Osteoblast (primary cell): Measurements from ENCODE around the gene AHNAK2. TPM values are rescaled to one million over a fixed set of nuclear protein-coding genes. Genes with fewer than 3 reads are reported as not detected.

Experiments
- DNase-seq: peaks from one replicate; pipeline ENCODE4 v3.0.0; 2011; ENCODE audit warnings: low spot score, mixed read lengths; ENCODE audit not compliant: insufficient read length; ENCODE audit errors: missing footprints
- H2AFZ ChIP-seq: 2 replicates; pipeline ENCODE4 v1.6.0; 2011; ENCODE audit warnings: mild to moderate bottlenecking, low read length
- H3K27ac ChIP-seq: 2 replicates; pipeline ENCODE4 v1.5.1; 2011; ENCODE audit warnings: mild to moderate bottlenecking, low read depth, low read length, moderate library complexity
- H3K27me3 ChIP-seq: 2 replicates; pipeline ENCODE4 v1.6.0; 2012; ENCODE audit warnings: mild to moderate bottlenecking, control low read depth, inconsistent platforms, low read length, moderate library complexity; ENCODE audit not compliant: insufficient read depth
- H3K36me3 ChIP-seq: 2 replicates; pipeline ENCODE4 v1.5.1; 2011; ENCODE audit warnings: mild to moderate bottlenecking, low read length, control low read depth, moderate library complexity; ENCODE audit not compliant: insufficient read depth
- H3K4me1 ChIP-seq: 2 replicates; pipeline ENCODE4 v1.5.1; 2011; ENCODE audit warnings: mild to moderate bottlenecking, low read length, control low read depth, moderate library complexity; ENCODE audit not compliant: insufficient read depth
- H3K4me2 ChIP-seq: 2 replicates; pipeline ENCODE4 v1.6.0; 2011; ENCODE audit warnings: mild to moderate bottlenecking, low read length; ENCODE audit not compliant: insufficient read depth
- H3K4me3 ChIP-seq: fragments of 200-600 bp; sonication (generic); 3 replicates; pipeline ENCODE4 v1.5.1; 2012; ENCODE audit warnings: mild to moderate bottlenecking, low read length, inconsistent platforms; ENCODE audit not compliant: insufficient read depth
- H3K79me2 ChIP-seq: 2 replicates; pipeline ENCODE4 v1.6.0; 2012; ENCODE audit warnings: mild to moderate bottlenecking, low read length, control low read depth, inconsistent platforms; ENCODE audit not compliant: insufficient read depth
- H3K9me3 ChIP-seq: 2 replicates; pipeline ENCODE4 v1.5.1; 2011; ENCODE audit warnings: low read depth, low read length, control low read depth
- H4K20me1 ChIP-seq: 2 replicates; pipeline ENCODE4 v1.6.0; 2012; ENCODE audit warnings: mild to moderate bottlenecking, low read length, control low read depth; ENCODE audit not compliant: insufficient read depth
- total RNA-seq: library from RNA; depleted of rRNA; stranded (reverse); fragments of >200 nt; gene quantifications from 2 replicates; pipeline ENCODE4 v1.2.3, GENCODE V29; 2012
- TF ChIP-seq, protein P1 (sequence below): IDR thresholded peaks from 2 replicates; pipeline ENCODE4 v1.5.1; 2011; ENCODE audit warnings: mild to moderate bottlenecking, low read depth, low read length, moderate library complexity; ENCODE audit errors: extremely low read depth

Gene AHNAK2
- total RNA-seq, 1 donor = 30.8 TPM

DNA sequence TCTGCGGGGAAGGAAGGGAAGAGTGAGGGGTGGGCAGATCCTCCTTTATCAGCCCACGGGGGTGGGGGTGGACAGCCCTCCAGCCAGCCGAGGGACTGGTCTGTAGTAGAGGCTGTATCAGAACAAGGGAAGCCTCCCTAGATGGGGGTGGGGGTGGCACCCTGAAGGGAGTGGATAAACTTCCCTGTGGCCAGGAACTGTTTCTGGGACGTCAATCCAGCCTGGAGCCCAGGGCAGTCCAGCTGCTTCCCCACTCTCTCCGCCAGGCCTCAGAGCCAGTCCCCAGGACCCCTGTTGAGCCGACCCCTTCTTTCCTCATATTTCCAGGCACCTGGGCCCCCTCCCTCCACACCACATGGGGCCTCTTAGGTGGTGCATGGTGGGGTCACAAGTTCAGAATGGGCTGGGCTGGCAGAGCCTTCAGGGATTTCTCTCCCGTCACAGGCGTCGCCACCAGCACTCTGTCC, 46.8 kb downstream of the AHNAK2 start:
- H3K27ac ChIP-seq = no peak overlapping the region
- H3K4me2 ChIP-seq = no peak overlapping the region
- TF ChIP-seq, protein P1, sequence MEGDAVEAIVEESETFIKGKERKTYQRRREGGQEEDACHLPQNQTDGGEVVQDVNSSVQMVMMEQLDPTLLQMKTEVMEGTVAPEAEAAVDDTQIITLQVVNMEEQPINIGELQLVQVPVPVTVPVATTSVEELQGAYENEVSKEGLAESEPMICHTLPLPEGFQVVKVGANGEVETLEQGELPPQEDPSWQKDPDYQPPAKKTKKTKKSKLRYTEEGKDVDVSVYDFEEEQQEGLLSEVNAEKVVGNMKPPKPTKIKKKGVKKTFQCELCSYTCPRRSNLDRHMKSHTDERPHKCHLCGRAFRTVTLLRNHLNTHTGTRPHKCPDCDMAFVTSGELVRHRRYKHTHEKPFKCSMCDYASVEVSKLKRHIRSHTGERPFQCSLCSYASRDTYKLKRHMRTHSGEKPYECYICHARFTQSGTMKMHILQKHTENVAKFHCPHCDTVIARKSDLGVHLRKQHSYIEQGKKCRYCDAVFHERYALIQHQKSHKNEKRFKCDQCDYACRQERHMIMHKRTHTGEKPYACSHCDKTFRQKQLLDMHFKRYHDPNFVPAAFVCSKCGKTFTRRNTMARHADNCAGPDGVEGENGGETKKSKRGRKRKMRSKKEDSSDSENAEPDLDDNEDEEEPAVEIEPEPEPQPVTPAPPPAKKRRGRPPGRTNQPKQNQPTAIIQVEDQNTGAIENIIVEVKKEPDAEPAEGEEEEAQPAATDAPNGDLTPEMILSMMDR = no peak
- H2AFZ ChIP-seq = no peak overlapping the region
- peak; percentile 86 for DNase-seq
- peaks cover 32% of the 10 kb centered on the region for H3K27me3 ChIP-seq
- H3K9me3 ChIP-seq = no peaks in the 10 kb centered on the region
- H3K79me2 ChIP-seq = no peaks in the 10 kb centered on the region
- no peaks in the 10 kb centered on the region for H3K36me3 ChIP-seq
- H3K4me3 ChIP-seq = no peak overlapping the region
- no peaks in the 10 kb centered on the region for H3K4me1 ChIP-seq
- no peaks in the 10 kb centered on the region for H4K20me1 ChIP-seq

DNA sequence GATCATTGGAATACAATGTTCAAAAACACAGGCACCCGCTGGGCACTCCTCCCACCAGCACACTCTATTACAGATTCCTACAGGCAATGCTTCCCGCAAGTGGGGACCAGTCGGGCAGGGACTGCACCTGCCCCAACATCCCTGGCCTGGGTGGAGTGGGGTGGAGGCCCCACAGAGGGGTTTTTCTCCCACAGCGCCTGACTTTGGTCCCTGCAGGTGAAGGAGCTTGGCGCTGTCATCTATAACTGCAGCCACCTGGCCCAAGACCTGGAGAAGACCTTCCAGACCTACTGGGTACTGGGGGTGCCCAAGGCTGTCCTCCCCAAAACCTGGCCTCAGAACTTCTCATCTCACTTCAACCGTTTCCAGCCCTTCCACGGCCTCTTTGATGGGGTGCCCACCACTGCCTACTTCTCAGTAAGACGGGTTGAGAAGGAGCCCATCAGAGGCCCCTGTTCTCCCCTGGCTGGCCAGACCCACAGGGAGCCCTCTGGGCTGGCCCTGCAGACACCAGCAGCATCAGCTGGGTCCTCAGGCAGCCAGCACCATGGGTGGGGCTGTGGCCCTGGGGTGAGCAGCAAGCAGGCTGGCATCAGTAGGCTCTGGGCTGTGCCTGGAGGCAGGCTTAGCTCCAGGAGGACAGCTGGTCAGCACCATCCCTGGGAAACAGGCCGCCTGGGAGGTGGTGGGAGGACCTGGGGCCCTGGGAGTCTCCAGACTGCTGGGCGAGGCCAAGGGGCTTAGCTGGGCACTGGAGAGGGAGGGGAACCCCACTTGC, 47.5 kb downstream of the AHNAK2 start:
- no peaks in the 10 kb centered on the region for H3K9me3 ChIP-seq
- TF ChIP-seq, protein P1 = no peak
- H3K27me3 ChIP-seq = peaks cover 32% of the 10 kb centered on the region
- peak; percentile 88 for DNase-seq
- H3K79me2 ChIP-seq = no peaks in the 10 kb centered on the region
- H3K4me3 ChIP-seq = no peak overlapping the region
- H2AFZ ChIP-seq = no peak overlapping the region
- no peaks in the 10 kb centered on the region for H3K4me1 ChIP-seq
- no peaks in the 10 kb centered on the region for H4K20me1 ChIP-seq
- no peaks in the 10 kb centered on the region for H3K36me3 ChIP-seq
- no peak overlapping the region for H3K4me2 ChIP-seq
- no peak overlapping the region for H3K27ac ChIP-seq

DNA sequence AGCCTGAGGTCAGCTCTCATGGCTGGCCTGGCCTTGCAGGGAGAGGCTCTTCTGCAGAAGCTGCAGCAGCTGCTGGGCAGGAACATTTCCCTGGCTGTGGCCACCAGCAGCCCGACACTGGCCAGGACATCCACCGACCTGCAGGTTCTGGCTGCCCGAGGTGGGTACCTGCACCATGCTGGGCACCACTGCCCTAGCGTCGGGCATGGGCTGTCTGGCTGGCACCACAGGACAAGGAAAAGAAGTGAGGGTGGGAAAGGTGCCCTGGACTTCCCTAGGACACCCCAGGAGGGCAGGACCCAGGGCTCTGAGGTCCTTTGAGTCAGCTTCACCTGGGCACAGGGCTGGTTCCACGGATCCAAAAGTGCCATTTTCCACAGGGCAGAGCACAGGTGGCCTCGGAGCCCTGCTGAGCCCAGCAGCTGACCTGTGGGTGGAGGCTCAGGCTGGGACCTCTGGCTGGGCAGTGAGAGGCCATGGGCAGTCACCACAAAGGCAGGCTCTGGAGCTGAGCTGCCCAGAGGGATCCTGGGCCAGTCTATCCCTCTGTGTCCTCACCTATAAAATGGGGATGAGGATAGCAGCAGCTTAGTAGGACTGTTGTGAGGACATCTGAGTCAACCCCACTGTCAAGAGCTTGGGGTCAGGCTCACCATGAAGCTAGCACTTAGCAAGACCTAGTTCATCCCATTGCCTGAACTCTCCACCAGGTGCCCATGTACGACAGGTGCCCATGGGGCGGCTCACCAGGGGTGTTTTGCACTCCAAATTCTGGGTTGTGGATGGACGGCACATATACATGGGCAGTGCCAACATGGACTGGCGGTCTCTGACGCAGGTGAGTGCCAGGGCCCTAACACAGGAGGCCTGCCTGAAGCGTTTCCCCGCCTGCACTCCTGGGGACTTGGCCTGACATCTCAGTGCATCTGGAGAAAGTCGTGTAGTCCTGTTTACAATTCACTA, 48.6 kb downstream of the AHNAK2 start:
- TF ChIP-seq, protein P1 = no peak
- no peaks in the 10 kb centered on the region for H3K79me2 ChIP-seq

More for the DNA sequence above, 48.6 kb downstream of the AHNAK2 start:
- no peak overlapping the region for H3K27ac ChIP-seq
- H3K36me3 ChIP-seq = no peaks in the 10 kb centered on the region
- no peak overlapping the region for H3K4me3 ChIP-seq
- no peaks in the 10 kb centered on the region for H3K4me1 ChIP-seq
- H3K27me3 ChIP-seq = peaks cover 22% of the 10 kb centered on the region
- no peaks in the 10 kb centered on the region for H3K9me3 ChIP-seq
- no peak overlapping the region for H2AFZ ChIP-seq
- no peaks in the 10 kb centered on the region for H4K20me1 ChIP-seq
- DNase-seq = peak; percentile 71
- no peak overlapping the region for H3K4me2 ChIP-seq
